ENCODE results near the gene MNT. TPM values are rescaled to one million over a fixed set of nuclear protein-coding genes. Genes with fewer than 3 reads are reported as not detected.

Gene MNT
- total RNA-seq, 2 experiments from 2014 or later: 16.0 to 19.3 TPM

GRCh38 chr17:2415081-2415480, 14.2 kb upstream of the MNT start:
- no peak overlapping the region for H3K4me3 Mint-ChIP-seq
- ATAC-seq (no peak), DNase-seq (no peak)
- H3K4me1 Mint-ChIP-seq: peaks cover 4% of the 10 kb centered on the region
- ChIA-PET CTCF (interaction anchor here (1.3 to 11.2 kb wide), 15 partner anchors 8 to 360 kb away, joined by 4 to 389 read pairs (median 7); partner anchors contain the start of gene HIC1), POLR2A (no interaction called here)
- H3K27ac Mint-ChIP-seq: no peak overlapping the region
- no peaks in the 10 kb centered on the region for H3K27me3 Mint-ChIP-seq
- no peaks in the 10 kb centered on the region for H3K9me3 Mint-ChIP-seq (ENCODE audit: low read depth)
- peaks cover 12% of the 10 kb centered on the region for H3K36me3 Mint-ChIP-seq (ENCODE audit: low read depth)
- intact Hi-C loops (cut with DNase I, micrococcal nuclease): no loop called here

DNA sequence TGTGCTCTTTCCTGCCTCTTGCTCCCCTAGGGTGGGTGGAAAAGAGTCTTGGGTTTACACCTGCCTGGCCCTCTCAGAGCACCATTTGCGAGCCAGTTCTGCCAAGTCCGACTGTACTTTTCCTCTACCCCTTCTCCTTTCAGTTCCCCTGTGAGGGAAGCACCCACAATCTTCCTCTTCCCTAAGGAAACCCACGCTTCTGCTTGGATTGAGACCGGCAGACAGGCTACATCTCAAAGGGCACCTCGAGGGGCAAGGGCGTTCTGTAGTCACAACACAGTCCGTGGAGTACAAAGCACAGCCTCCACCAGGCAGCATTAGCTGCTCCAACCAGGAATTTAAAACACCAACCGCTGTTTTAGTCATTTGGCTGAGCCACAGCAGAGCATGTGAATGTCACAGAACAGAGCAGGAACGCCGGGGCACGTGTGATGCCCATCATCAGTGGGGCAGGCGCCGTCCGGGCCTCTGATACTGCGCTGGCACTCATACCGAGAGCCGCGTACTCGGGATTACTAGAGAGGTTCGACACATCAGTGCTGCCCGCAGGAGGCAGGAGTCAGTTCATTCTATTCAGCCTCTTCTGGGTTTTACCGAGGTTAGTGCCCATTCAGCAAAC, 13.7 kb upstream of the MNT start:
- H3K36me3 Mint-ChIP-seq (ENCODE audit: low read depth): peaks cover 12% of the 10 kb centered on the region
- ATAC-seq (no peak), DNase-seq (no peak)
- intact Hi-C loops (cut with DNase I, micrococcal nuclease): no loop called here
- peaks cover 4% of the 10 kb centered on the region for H3K4me1 Mint-ChIP-seq
- H3K27me3 Mint-ChIP-seq: no peaks in the 10 kb centered on the region
- no peak overlapping the region for H3K4me3 Mint-ChIP-seq
- ChIA-PET CTCF (interaction anchor here (2.0 to 11.2 kb wide), 2 partner anchors 10 to 33 kb away, joined by 11 to 389 read pairs; no protein-coding TSS in a partner anchor), POLR2A (no interaction called here)
- no peaks in the 10 kb centered on the region for H3K9me3 Mint-ChIP-seq (ENCODE audit: low read depth)
- H3K27ac Mint-ChIP-seq: no peak overlapping the region

- Mint-ChIP-seq H3K4me3 (no peak overlapping the region), H3K4me1 (peaks cover 3% of the 10 kb centered on the region), H3K36me3 (ENCODE audit: low read depth) (peaks cover 8% of the 10 kb centered on the region), H3K9me3 (ENCODE audit: low read depth) (no peaks in the 10 kb centered on the region), H3K27me3 (no peaks in the 10 kb centered on the region), H3K27ac (no peak overlapping the region)
- no peak for ATAC-seq
- intact Hi-C loops (cut with DNase I, micrococcal nuclease): no loop called here
- ChIA-PET CTCF (interaction anchor here (0.7 to 11.2 kb wide), 2 partner anchors 31 to 66 kb away, joined by 3 to 389 read pairs; no protein-coding TSS in a partner anchor), POLR2A (no interaction called here)
- DNase-seq: no peak
Measured at GRCh38 chr17:2412561-2413021, 11.7 kb upstream of the MNT start.

- H3K4me1 Mint-ChIP-seq: peaks cover 10% of the 10 kb centered on the region
- H3K27me3 Mint-ChIP-seq: no peaks in the 10 kb centered on the region
- peaks cover 8% of the 10 kb centered on the region for H3K36me3 Mint-ChIP-seq (ENCODE audit: low read depth)
- no peak for DNase-seq
- CTCF ChIA-PET: interaction anchor here (0.6 to 11.2 kb wide), 3 partner anchors 18 to 166 kb away, joined by 3 to 389 read pairs (median 3); no protein-coding TSS in a partner anchor
- POLR2A ChIA-PET: no interaction called here
- ATAC-seq: no peak
- intact Hi-C loops (cut with DNase I, micrococcal nuclease): no loop called here
- no peaks in the 10 kb centered on the region for H3K9me3 Mint-ChIP-seq (ENCODE audit: low read depth)
- H3K27ac Mint-ChIP-seq: no peak overlapping the region
- no peak overlapping the region for H3K4me3 Mint-ChIP-seq
Measured at GRCh38 chr17:2410951-2411350, 10.1 kb upstream of the MNT start.

- POLR2A ChIA-PET: interaction anchor here (0.9 to 1.0 kb wide), 3 partner anchors 9 to 315 kb away, joined by 3 to 5 read pairs (median 3); no protein-coding TSS in a partner anchor
- H3K27me3 Mint-ChIP-seq: no peaks in the 10 kb centered on the region
- DNase-seq: peak; percentile 63
Measured at GRCh38 chr17:2406903-2407790, 6.3 kb upstream of the MNT start.

DNA sequence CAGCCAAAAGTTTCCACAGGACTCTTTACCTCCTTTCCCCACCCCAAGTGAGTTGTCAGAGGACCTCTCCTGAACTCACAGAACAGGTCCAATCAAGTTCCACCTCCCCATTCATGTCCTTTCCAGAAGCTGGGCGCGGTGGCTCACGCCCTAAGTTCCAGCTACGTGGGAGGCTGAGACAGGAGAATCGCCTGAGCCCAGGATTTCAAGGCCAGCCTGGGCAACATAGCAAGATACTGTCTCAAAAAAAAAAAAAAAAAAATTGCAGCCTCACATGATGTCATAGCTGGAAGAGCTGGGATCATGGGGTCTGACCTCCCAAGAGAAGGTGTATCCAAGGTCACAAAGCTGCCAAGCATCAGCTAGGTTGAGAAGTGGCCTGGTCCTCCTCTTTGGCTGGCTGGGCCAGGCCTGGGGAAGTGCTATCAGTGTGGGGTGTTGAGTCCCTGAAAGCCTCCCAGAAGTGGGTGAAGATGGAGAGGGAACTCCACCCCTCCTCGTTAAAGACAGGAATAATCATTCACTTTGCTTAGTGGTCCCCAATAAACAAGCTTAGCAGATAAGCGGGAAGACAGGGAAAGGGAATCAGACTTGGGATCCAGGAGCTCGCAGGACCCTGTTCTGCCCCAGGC, 5.5 kb upstream of the MNT start:
- Mint-ChIP-seq H3K4me3 (no peak overlapping the region), H3K27me3 (no peaks in the 10 kb centered on the region), H3K27ac (peak overlapping the region; percentile 80), H3K36me3 (ENCODE audit: low read depth) (peaks cover 3% of the 10 kb centered on the region), H3K9me3 (ENCODE audit: low read depth) (no peaks in the 10 kb centered on the region), H3K4me1 (peaks cover 30% of the 10 kb centered on the region)
- CTCF ChIA-PET: interaction anchor here (0.7 to 2.6 kb wide), 4 partner anchors 10 to 396 kb away, joined by 3 to 27 read pairs (median 10); no protein-coding TSS in a partner anchor
- no peak for ATAC-seq
- intact Hi-C loops (cut with DNase I, micrococcal nuclease): no loop called here
- DNase-seq: no peak
- POLR2A ChIA-PET: interaction anchor here (0.9 to 1.0 kb wide), 3 partner anchors 10 to 315 kb away, joined by 3 to 5 read pairs (median 3); no protein-coding TSS in a partner anchor

More at GRCh38 chr17:2406903-2407790, 6.3 kb upstream of the MNT start:
- Mint-ChIP-seq H3K9me3 (ENCODE audit: low read depth) (no peaks in the 10 kb centered on the region), H3K4me3 (no peak overlapping the region), H3K27ac (peak overlapping the region; percentile 80), H3K36me3 (ENCODE audit: low read depth) (peaks cover 3% of the 10 kb centered on the region), H3K4me1 (peaks cover 27% of the 10 kb centered on the region)
- CTCF ChIA-PET: interaction anchor here (0.6 to 2.6 kb wide), 5 partner anchors 9 to 492 kb away, joined by 3 to 27 read pairs (median 4); no protein-coding TSS in a partner anchor
- intact Hi-C loops (cut with DNase I, micrococcal nuclease): no loop called here
- peak; percentile 76 for ATAC-seq

GRCh38 chr17:2405247-2405926, 4.5 kb upstream of the MNT start:
- peak overlapping the region; percentile 56 for H3K27ac Mint-ChIP-seq
- no peak for ATAC-seq
- intact Hi-C loops (cut with DNase I, micrococcal nuclease): no loop called here
- no peaks in the 10 kb centered on the region for H3K9me3 Mint-ChIP-seq (ENCODE audit: low read depth)
- no peak overlapping the region for H3K4me3 Mint-ChIP-seq
- peaks cover 30% of the 10 kb centered on the region for H3K4me1 Mint-ChIP-seq
- H3K27me3 Mint-ChIP-seq: no peaks in the 10 kb centered on the region
- peak; percentile 32 for DNase-seq
- POLR2A ChIA-PET: interaction anchor here (0.8 kb wide), 1 partner anchor 13 kb away, joined by 3 read pairs; no protein-coding TSS in a partner anchor
- CTCF ChIA-PET: interaction anchor here (1.5 to 5.3 kb wide), 2 partner anchors 10 to 23 kb away, joined by 11 to 44 read pairs; no protein-coding TSS in a partner anchor
- no peaks in the 10 kb centered on the region for H3K36me3 Mint-ChIP-seq (ENCODE audit: low read depth)

DNA sequence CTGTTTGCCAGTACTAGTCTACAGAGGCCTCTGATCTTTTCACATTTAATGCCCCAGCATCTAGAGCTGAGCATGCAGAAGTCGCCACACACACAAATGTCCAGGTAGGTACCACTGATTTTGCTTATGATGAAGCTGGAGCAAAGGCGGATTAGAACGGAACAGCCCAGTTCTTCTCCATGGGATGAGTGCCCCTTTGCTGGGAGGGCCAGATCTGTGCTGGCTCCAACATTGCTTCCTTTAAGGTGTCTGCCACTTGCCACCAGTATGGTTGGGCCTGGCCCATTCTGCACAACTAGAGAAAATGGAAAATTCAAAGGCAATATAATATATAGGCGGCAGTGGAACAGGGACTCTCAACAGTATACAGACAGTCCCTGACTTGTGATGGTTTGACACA, 2.2 kb upstream of the MNT start:
- DNase-seq (no peak), ATAC-seq (no peak)
- intact Hi-C loops (cut with DNase I, micrococcal nuclease): loop anchor here (5.0 kb wide), 2 partner anchors 356 to 1964 kb away; partner anchors contain the start of gene UBE2G1 (in 1 of the 2)
- CTCF ChIA-PET: interaction anchor here (0.6 to 5.3 kb wide), 6 partner anchors 11 to 290 kb away, joined by 3 to 44 read pairs (median 4); no protein-coding TSS in a partner anchor
- H3K27me3 Mint-ChIP-seq: no peaks in the 10 kb centered on the region
- H3K36me3 Mint-ChIP-seq (ENCODE audit: low read depth): no peaks in the 10 kb centered on the region
- H3K4me1 Mint-ChIP-seq: peaks cover 39% of the 10 kb centered on the region
- no peak overlapping the region for H3K27ac Mint-ChIP-seq
- H3K9me3 Mint-ChIP-seq (ENCODE audit: low read depth): no peaks in the 10 kb centered on the region
- H3K4me3 Mint-ChIP-seq: no peak overlapping the region
- POLR2A ChIA-PET: interaction anchor here (3.4 kb wide), 1 partner anchor 11 kb away, joined by 36 read pairs; no protein-coding TSS in a partner anchor

DNA sequence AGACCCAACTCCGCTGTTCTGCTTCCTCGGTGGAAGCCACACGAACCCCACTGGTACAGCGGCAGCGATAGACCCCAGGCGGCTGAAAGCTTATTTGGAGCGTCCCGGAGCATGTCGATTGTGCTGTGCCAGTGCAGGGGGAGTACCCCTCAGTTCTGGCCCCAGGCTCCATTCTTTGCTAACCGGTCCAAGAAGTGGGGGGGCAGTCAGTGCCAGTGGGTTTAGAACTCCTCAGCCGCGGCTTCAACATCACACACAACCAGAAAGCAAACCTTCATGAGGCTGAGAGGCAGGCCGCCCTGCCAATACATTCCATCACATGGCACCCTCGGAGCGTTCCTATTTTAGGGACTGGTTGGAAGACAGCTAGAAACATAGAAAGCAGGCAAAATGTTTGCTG, 1.7 kb upstream of the MNT start:
- H3K4me3 Mint-ChIP-seq: peak overlapping the region; percentile 88
- no peaks in the 10 kb centered on the region for H3K9me3 Mint-ChIP-seq (ENCODE audit: low read depth)
- intact Hi-C loops (cut with DNase I, micrococcal nuclease): loop anchor here (5.0 kb wide), 2 partner anchors 355 to 1965 kb away; partner anchors contain the start of gene UBE2G1 (in 1 of the 2)
- H3K4me1 Mint-ChIP-seq: peaks cover 44% of the 10 kb centered on the region
- CTCF ChIA-PET: interaction anchor here (0.6 to 5.3 kb wide), 6 partner anchors 10 to 26 kb away, joined by 3 to 44 read pairs (median 6); no protein-coding TSS in a partner anchor
- ATAC-seq (no peak), DNase-seq (no peak)
- H3K27me3 Mint-ChIP-seq: no peaks in the 10 kb centered on the region
- no peaks in the 10 kb centered on the region for H3K36me3 Mint-ChIP-seq (ENCODE audit: low read depth)
- peak overlapping the region; percentile 42 for H3K27ac Mint-ChIP-seq
- POLR2A ChIA-PET: interaction anchor here (1.3 to 3.4 kb wide), 2 partner anchors 10 to 20 kb away, joined by 5 to 36 read pairs; no protein-coding TSS in a partner anchor

Measured in activated CD4-positive, alpha-beta T cell treated with anti-CD3 and anti-CD28 coated beads for 36 hours (primary cell).